PC-9 (cell line): ENCODE data around the gene SLC4A1.

ENCODE experiments used
- CTCF ChIP-seq: fragments of 200-600 bp; sonication (generic); conservative IDR thresholded peaks from 2 replicates; pipeline ENCODE4 v1.6.1; 2017; ENCODE audit warnings: mixed run types, antibody characterized with exemption, mild to moderate bottlenecking, moderate library complexity
- EZH2 ChIP-seq: fragments of 200-600 bp; sonication (generic); IDR thresholded peaks from 2 replicates; pipeline ENCODE4 v1.8.0; 2017; ENCODE audit warnings: antibody characterized with exemption, low read depth

DNA sequence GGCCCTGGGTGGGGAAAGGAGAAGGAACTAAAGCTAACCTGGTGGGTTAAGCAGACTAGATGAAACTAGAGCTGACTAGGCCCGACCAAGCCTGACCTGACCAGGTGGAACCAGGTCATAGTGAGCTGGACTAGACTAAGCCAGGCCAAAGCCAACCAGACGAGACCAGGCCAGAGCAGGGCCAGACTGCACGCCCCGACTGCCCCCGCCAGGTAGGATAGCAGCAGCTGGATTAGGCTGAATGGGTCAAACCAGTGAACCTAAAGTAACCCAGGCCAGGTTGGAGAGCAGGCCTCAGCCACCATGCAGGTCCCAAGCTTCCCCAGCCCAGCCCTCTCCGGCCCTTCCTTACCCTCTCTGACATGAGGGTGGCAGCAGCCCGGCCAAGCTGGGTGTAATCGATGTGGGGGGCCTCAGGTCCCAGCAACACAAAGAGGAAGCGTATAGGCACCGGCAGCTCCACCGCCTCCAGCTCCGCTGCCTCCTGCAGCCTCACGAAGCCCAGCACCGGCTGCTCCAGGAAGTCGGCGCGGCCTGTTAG is 9.1 kb downstream of the SLC4A1 start:
- no peak for TF ChIP-seq CTCF
- TF ChIP-seq EZH2, result no peak
